Muscle of leg (tissue), 11 donors: ENCODE results near the gene KDM4F. TPM values are rescaled to one million over a fixed set of nuclear protein-coding genes. Genes with fewer than 3 reads are reported as not detected.
A peak's percentile ranks its signal among the peaks of the same experiment; 100 is the strongest.

Source experiments
- DNase-seq: peaks from one replicate; pipeline ENCODE4 v3.0.0; 2013
- H3K27ac ChIP-seq: one replicate; pipeline ENCODE4 v1.5.1; 2013; ENCODE audit warnings: mild to moderate bottlenecking, low read length, control low read depth
- H3K27me3 ChIP-seq: one replicate; pipeline ENCODE4 v1.6.1; 2013; ENCODE audit warnings: low read length; ENCODE audit not compliant: control insufficient read depth, insufficient read depth
- H3K36me3 ChIP-seq: one replicate; pipeline ENCODE4 v1.6.1; 2013; ENCODE audit warnings: low read length; ENCODE audit not compliant: control insufficient read depth, insufficient read depth
- H3K4me1 ChIP-seq: one replicate; pipeline ENCODE4 v1.6.1; 2013; ENCODE audit warnings: low read length; ENCODE audit not compliant: control insufficient read depth, insufficient read depth
- H3K4me3 ChIP-seq: one replicate; pipeline ENCODE4 v1.5.1; 2013; ENCODE audit warnings: low read length, control low read depth
- H3K9me3 ChIP-seq: replicated peaks from 2 replicates; pipeline ENCODE4 v1.6.1; 2013; ENCODE audit warnings: low read depth, low read length; ENCODE audit not compliant: control insufficient read depth
- WGBS: methylation state at CpG from one replicate; pipeline ENCODE4 v1.1.5; 2013; ENCODE audit warnings: missing lambda C conversion rate; ENCODE audit not compliant: insufficient coverage; 5-methylcytosine and 5-hydroxymethylcytosine counted together
- polyA plus RNA-seq, 8 donors: library from polyadenylated mRNA; unstranded; fragments of 120-200 nt; gene quantifications; one replicate each; pipeline versions ENCODE4 v1.2.1 to v1.2.3, GENCODE V29; 2013; ENCODE audit warnings: inconsistent platforms in 1 of 8, low replicate concordance in 1 of 8; ENCODE audit not compliant: insufficient read length in 8 of 8, insufficient read depth in 1 of 8
- total RNA-seq: library from RNA; stranded (reverse); fragments of 120-200 nt; gene quantifications from one replicate; pipeline ENCODE4 v1.2.4, GENCODE V29; 2013

Gene KDM4F
- total and polyA plus RNA-seq, 9 donors: not detected

GRCh38 chr11:95074792-95075563, 25.8 kb downstream of the KDM4F start:
- WGBS: no CpG with 5 or more reads among the region's 8 CpGs
- Histone ChIP-seq H3K9me3 (no peaks in the 10 kb centered on the region), H3K4me3 (no peak overlapping the region), H3K36me3 (peaks cover 5% of the 10 kb centered on the region), H3K27me3 (no peaks in the 10 kb centered on the region), H3K4me1 (peaks cover 14% of the 10 kb centered on the region), H3K27ac (peak overlapping the region; percentile 60)
- peak; percentile 72 for DNase-seq

GRCh38 chr11:95076416-95076815, 27.2 kb downstream of the KDM4F start:
- H3K27me3 ChIP-seq: no peaks in the 10 kb centered on the region
- H3K4me1 ChIP-seq: peaks cover 14% of the 10 kb centered on the region
- no peaks in the 10 kb centered on the region for H3K9me3 ChIP-seq
- no peaks in the 10 kb centered on the region for H3K36me3 ChIP-seq
- 20% methylated on average over 1 of the region's 1 CpG for WGBS
- no peak for DNase-seq
- H3K27ac ChIP-seq: no peak overlapping the region
- no peak overlapping the region for H3K4me3 ChIP-seq

- peaks cover 14% of the 10 kb centered on the region for H3K4me1 ChIP-seq
- H3K9me3 ChIP-seq: no peaks in the 10 kb centered on the region
- no peaks in the 10 kb centered on the region for H3K27me3 ChIP-seq
- no peaks in the 10 kb centered on the region for H3K36me3 ChIP-seq
- H3K4me3 ChIP-seq: no peak overlapping the region
- DNase-seq: no peak
- H3K27ac ChIP-seq: no peak overlapping the region
These were observed 27.8 kb downstream of the KDM4F start for GRCh38 chr11:95076981-95077380.

GRCh38 chr11:95078526-95078925, 29.3 kb downstream of the KDM4F start:
- no CpG with 5 or more reads among the region's 1 CpG for WGBS

GRCh38 chr11:95081010-95081409, 31.8 kb downstream of the KDM4F start:
- DNase-seq: no peak
- WGBS: 100% methylated on average over 1 of the region's 5 CpGs
- H3K36me3 ChIP-seq: no peaks in the 10 kb centered on the region
- H3K27me3 ChIP-seq: no peaks in the 10 kb centered on the region
- no peaks in the 10 kb centered on the region for H3K9me3 ChIP-seq
- peaks cover 3% of the 10 kb centered on the region for H3K4me1 ChIP-seq
- H3K4me3 ChIP-seq: no peak overlapping the region
- no peak overlapping the region for H3K27ac ChIP-seq

More at GRCh38 chr11:95078526-95078925, 29.3 kb downstream of the KDM4F start:
- peaks cover 14% of the 10 kb centered on the region for H3K4me1 ChIP-seq
- no peak for DNase-seq
- no peaks in the 10 kb centered on the region for H3K9me3 ChIP-seq
- no peak overlapping the region for H3K4me3 ChIP-seq
- H3K27ac ChIP-seq: no peak overlapping the region
- H3K36me3 ChIP-seq: no peaks in the 10 kb centered on the region
- H3K27me3 ChIP-seq: no peaks in the 10 kb centered on the region

- no peak overlapping the region for H3K27ac ChIP-seq
- H3K4me3 ChIP-seq: no peak overlapping the region
- H3K27me3 ChIP-seq: no peaks in the 10 kb centered on the region
- H3K4me1 ChIP-seq: peaks cover 2% of the 10 kb centered on the region
- DNase-seq: peak; percentile 37
- H3K36me3 ChIP-seq: no peaks in the 10 kb centered on the region
- no peaks in the 10 kb centered on the region for H3K9me3 ChIP-seq
- 32% methylated on average over 2 of the region's 4 CpGs for WGBS
These were observed 32.2 kb downstream of the KDM4F start for GRCh38 chr11:95081412-95081811.

- no peak overlapping the region for H3K27ac ChIP-seq
- H3K27me3 ChIP-seq: no peaks in the 10 kb centered on the region
- 100% methylated on average over 1 of the region's 2 CpGs for WGBS
- H3K36me3 ChIP-seq: no peaks in the 10 kb centered on the region
- H3K4me1 ChIP-seq: no peaks in the 10 kb centered on the region
- no peak overlapping the region for H3K4me3 ChIP-seq
- no peak for DNase-seq
- no peaks in the 10 kb centered on the region for H3K9me3 ChIP-seq
These were observed 33.4 kb downstream of the KDM4F start for GRCh38 chr11:95082576-95083001.

- Histone ChIP-seq H3K36me3 (no peaks in the 10 kb centered on the region), H3K4me1 (peaks cover 9% of the 10 kb centered on the region), H3K9me3 (no peaks in the 10 kb centered on the region), H3K4me3 (no peak overlapping the region), H3K27me3 (no peaks in the 10 kb centered on the region), H3K27ac (no peak overlapping the region)
- DNase-seq: no peak
These were observed 35.3 kb downstream of the KDM4F start for GRCh38 chr11:95084509-95084908.

GRCh38 chr11:95085117-95085816, 36.0 kb downstream of the KDM4F start:
- no peak for DNase-seq
- Histone ChIP-seq H3K36me3 (no peaks in the 10 kb centered on the region), H3K27ac (no peak overlapping the region), H3K4me1 (peaks cover 9% of the 10 kb centered on the region), H3K4me3 (no peak overlapping the region), H3K9me3 (no peaks in the 10 kb centered on the region), H3K27me3 (no peaks in the 10 kb centered on the region)
- 71% methylated on average over 2 of the region's 3 CpGs for WGBS

GRCh38 chr11:95086151-95086550, 36.9 kb downstream of the KDM4F start:
- H3K36me3 ChIP-seq: no peaks in the 10 kb centered on the region
- H3K27me3 ChIP-seq: no peaks in the 10 kb centered on the region
- 50% methylated on average over 2 of the region's 2 CpGs for WGBS
- no peaks in the 10 kb centered on the region for H3K9me3 ChIP-seq
- H3K27ac ChIP-seq: no peak overlapping the region
- DNase-seq: no peak
- no peak overlapping the region for H3K4me3 ChIP-seq
- peaks cover 16% of the 10 kb centered on the region for H3K4me1 ChIP-seq
